Stimulated activated CD4-positive, alpha-beta T cell treated with anti-CD3 and anti-CD28 coated beads, Interleukin-12 subunit alpha, Interleukin-12 subunit beta, amount 100 ng/mL, for 48 hours (primary cell): ENCODE results near the gene ALDH1A2.

ENCODE experiments used
- DNase-seq, 3 donors: peaks; one replicate each; pipeline ENCODE4 v3.0.0-alpha.2; 2020; ENCODE audit warnings: low read depth in 2 of 3, low spot score in 1 of 3

The ALDH1A2 gene

DNA sequence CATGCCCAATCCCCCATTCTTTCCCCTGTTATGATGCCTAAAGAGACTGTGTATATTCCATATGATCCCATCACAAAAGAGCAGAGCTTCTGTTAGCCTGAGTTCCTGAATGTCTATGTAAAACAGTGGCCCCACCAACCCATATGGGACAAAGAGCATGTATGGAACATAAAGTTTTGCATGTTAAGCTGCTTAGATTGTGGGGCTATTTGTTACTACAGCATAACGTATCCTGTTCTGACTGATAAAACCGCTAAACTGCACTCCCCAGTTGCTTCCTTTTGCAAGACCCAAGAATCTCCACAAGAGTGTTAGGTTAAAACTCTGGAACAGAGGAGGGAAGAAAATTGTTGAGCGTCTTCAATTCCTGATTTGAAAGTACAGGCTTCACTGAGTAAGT is 154.8 kb downstream of the ALDH1A2 start:
- DNase-seq = no peak

DNA sequence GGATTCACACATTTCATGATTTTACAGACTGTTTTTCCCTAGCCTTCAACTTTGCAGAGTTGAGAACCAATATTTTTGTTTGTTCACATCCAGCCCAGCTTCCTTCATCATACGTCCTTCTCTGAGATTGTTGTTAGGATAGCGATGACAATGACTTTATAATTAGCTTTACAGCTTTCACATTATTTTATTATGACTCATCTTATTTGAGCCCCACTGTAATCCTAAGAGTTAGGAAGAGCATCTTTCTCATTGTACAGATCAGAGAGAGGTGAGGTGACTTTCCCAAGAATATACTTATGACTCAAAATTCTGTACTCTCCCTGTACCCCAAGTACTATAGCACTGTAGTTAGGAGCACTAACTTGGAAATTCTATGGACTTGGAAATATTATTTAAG is 156.1 kb downstream of the ALDH1A2 start:
- DNase-seq = no peak

DNA sequence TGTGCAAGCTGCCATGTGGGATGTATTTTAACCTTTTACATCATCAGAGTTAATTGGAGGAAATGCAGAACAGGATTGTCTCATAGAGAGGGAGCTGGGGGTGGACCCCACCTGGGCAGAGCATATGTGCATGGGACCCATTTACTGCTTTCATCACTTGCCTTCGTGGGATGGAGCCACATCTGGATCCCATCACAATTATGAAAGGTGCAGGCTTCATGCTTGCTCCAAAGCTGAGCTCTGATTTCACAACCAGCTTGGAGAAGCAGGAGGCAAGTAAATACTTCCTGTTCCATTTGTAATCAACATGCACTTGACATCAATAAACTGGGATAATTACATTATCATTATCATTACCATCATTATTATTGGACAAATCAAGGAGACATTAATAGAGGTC is 161.9 kb downstream of the ALDH1A2 start:
- DNase-seq = no peak
